ENCODE results near the gene ZBTB20.

- TF ChIP-seq POLR2AphosphoS5 (IDR thresholded peaks at IDR 0.05): no peak
- no peak for TF ChIP-seq POLR2A (IDR thresholded peaks at IDR 0.05)
- no peak for TF ChIP-seq CTCF (IDR thresholded peaks at IDR 0.05 in 8 of 11, conservative IDR thresholded peaks at IDR 0.05 in 3 of 11)
These were observed 583.4 kb downstream of the ZBTB20 start for GRCh38 chr3:114563720-114564119.

All from spleen (tissue), 7 donors.